ENCODE results near the gene ACVRL1.

GRCh38 chr12:51953864-51954263 is 46.6 kb downstream of the ACVRL1 start:
- TF ChIP-seq POLR2AphosphoS5 (IDR thresholded peaks at IDR 0.05; ENCODE audit: low read depth, low read length) (no peak), POLR2A (IDR thresholded peaks at IDR 0.05; ENCODE audit: low read depth, low read length) (no peak), TAF1 (IDR thresholded peaks at IDR 0.05; ENCODE audit: borderline replicate concordance, low read depth, low read length) (no peak)
